Measurements from ENCODE around the gene CSRP3. TPM values are rescaled to one million over a fixed set of nuclear protein-coding genes. Genes with fewer than 3 reads are reported as not detected.

CSRP3 gene
- not detected in 2 replicates for total RNA-seq
- long read RNA-seq: 0 reads

GRCh38 chr11:19201737-19202605 is at the start of gene CSRP3:
CSRP3 (minus strand) TSS chr11:19201983; CDS start chr11:19192448, 9,535 bp downstream.
- TF ChIP-seq, protein P1, sequence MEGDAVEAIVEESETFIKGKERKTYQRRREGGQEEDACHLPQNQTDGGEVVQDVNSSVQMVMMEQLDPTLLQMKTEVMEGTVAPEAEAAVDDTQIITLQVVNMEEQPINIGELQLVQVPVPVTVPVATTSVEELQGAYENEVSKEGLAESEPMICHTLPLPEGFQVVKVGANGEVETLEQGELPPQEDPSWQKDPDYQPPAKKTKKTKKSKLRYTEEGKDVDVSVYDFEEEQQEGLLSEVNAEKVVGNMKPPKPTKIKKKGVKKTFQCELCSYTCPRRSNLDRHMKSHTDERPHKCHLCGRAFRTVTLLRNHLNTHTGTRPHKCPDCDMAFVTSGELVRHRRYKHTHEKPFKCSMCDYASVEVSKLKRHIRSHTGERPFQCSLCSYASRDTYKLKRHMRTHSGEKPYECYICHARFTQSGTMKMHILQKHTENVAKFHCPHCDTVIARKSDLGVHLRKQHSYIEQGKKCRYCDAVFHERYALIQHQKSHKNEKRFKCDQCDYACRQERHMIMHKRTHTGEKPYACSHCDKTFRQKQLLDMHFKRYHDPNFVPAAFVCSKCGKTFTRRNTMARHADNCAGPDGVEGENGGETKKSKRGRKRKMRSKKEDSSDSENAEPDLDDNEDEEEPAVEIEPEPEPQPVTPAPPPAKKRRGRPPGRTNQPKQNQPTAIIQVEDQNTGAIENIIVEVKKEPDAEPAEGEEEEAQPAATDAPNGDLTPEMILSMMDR (conservative IDR thresholded peaks at IDR 0.05): no peak
- Mint-ChIP-seq H3K36me3 (ENCODE audit: low read depth) (peaks cover 3% of the 10 kb centered on the region), H3K27ac (ENCODE audit: unreplicated experiment) (no peak within 1 kb of the TSS), H3K27me3 (ENCODE audit: low read depth) (peaks cover 59% of the 10 kb centered on the region), H3K9me3 (no peaks in the 10 kb centered on the region), H3K4me3 (no peak within 1 kb of the TSS), H3K4me1 (peaks cover 7% of the 10 kb centered on the region)
- DNase-seq (ENCODE audit: low read depth, low spot score): no peak

GRCh38 chr11:19251577-19251976 is 49.8 kb upstream of the CSRP3 start:
- Mint-ChIP-seq H3K4me1 (no peaks in the 10 kb centered on the region), H3K27ac (ENCODE audit: unreplicated experiment) (no peak overlapping the region), H3K4me3 (no peak overlapping the region), H3K36me3 (ENCODE audit: low read depth) (peaks cover 11% of the 10 kb centered on the region), H3K27me3 (ENCODE audit: low read depth) (peaks cover 10% of the 10 kb centered on the region), H3K9me3 (peaks cover 20% of the 10 kb centered on the region)
- TF ChIP-seq, protein P1 (conservative IDR thresholded peaks at IDR 0.05): no peak
- no peak for DNase-seq (ENCODE audit: low read depth, low spot score)

- peaks cover 50% of the 10 kb centered on the region for H3K27me3 Mint-ChIP-seq (ENCODE audit: low read depth)
- no peak for DNase-seq (ENCODE audit: low read depth, low spot score)
- H3K36me3 Mint-ChIP-seq (ENCODE audit: low read depth): peaks cover 11% of the 10 kb centered on the region
- H3K27ac Mint-ChIP-seq (ENCODE audit: unreplicated experiment): no peak overlapping the region
- peaks cover 16% of the 10 kb centered on the region for H3K9me3 Mint-ChIP-seq
- H3K4me3 Mint-ChIP-seq: no peak overlapping the region
- TF ChIP-seq, protein P1 (conservative IDR thresholded peaks at IDR 0.05): no peak
- peaks cover 9% of the 10 kb centered on the region for H3K4me1 Mint-ChIP-seq
These were observed 45.0 kb upstream of the CSRP3 start for GRCh38 chr11:19246816-19247215.

- Mint-ChIP-seq H3K27ac (ENCODE audit: unreplicated experiment) (no peak overlapping the region), H3K4me3 (no peak overlapping the region), H3K4me1 (peaks cover 14% of the 10 kb centered on the region), H3K9me3 (peaks cover 16% of the 10 kb centered on the region), H3K27me3 (ENCODE audit: low read depth) (peaks cover 57% of the 10 kb centered on the region), H3K36me3 (ENCODE audit: low read depth) (peaks cover 11% of the 10 kb centered on the region)
- TF ChIP-seq, protein P1 (conservative IDR thresholded peaks at IDR 0.05): no peak
- no peak for DNase-seq (ENCODE audit: low read depth, low spot score)
These were observed 43.6 kb upstream of the CSRP3 start for GRCh38 chr11:19245351-19245750.

GRCh38 chr11:19244621-19245020 is 42.8 kb upstream of the CSRP3 start:
- no peak overlapping the region for H3K27ac Mint-ChIP-seq (ENCODE audit: unreplicated experiment)
- H3K9me3 Mint-ChIP-seq: peaks cover 12% of the 10 kb centered on the region
- H3K36me3 Mint-ChIP-seq (ENCODE audit: low read depth): peaks cover 10% of the 10 kb centered on the region
- DNase-seq (ENCODE audit: low read depth, low spot score): no peak
- TF ChIP-seq, protein P1 (conservative IDR thresholded peaks at IDR 0.05): no peak
- H3K4me3 Mint-ChIP-seq: peak overlapping the region; percentile 29
- peaks cover 19% of the 10 kb centered on the region for H3K4me1 Mint-ChIP-seq
- peaks cover 61% of the 10 kb centered on the region for H3K27me3 Mint-ChIP-seq (ENCODE audit: low read depth)

All from neural crest cell (in vitro differentiated cells).